ENCODE results near the gene TBCC.
"Not testable (repeated sequence)": the region's sequence is repeated elsewhere in the genome, so short reads cannot be mapped to it uniquely, and the experiment has no call there.

TBCC gene

DNA sequence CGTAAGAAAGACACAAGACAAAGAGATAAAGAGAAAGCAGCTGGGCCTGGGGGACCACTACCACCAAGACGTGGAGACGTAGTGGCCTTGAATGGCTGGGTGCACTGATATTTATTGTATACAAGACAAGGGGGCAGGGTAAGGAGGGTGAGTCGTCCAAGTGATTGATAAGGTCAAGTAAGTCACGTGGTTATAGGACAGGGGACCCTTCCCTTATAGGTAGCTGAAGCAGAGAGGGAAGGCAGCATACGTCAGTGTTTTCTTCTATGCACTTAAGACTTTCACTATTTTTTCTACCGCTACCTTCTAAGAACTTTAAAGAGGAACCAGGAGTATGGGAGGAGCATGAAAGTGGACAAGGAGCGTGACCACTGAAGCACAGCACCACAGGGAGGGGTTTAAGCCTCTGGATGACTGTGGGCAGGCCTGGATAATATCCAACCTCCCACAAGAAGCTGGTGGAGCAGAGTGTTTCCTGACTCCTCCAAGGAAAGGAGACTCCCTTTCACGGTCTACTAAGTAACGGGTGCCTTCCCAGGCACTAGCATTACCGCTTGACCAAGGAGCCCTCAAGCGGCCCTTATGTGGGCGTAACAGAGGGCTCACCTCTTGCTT, 11.9 kb downstream of the TBCC start:
- DNase-seq (ENCODE audit: low read depth in 1 of 2, low spot score in 1 of 2), result not testable (repeated sequence)

DNA sequence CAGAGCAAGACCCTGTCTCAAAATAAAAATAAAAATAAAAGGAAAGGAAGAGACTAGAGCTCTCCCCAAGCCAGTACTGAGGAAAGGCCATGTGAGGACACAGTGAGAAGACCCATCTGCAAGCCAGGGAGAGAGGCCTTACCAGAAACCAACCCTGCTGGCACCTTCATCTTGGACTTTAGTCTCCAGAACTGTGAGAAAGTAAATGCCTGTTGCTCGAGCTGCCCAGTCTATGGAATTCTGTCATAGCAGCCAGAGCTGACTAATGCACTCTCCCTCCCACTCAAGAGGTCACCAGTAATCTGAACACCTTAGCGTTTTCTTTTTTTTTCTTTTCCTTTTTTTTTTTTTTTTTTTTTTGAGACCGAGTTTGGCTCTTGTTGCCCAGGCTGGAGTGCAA, 16.2 kb downstream of the TBCC start:
- DNase-seq (ENCODE audit: low read depth in 1 of 2, low spot score in 1 of 2), result no peak

GRCh38 chr6:42727627-42728026, 18.3 kb downstream of the TBCC start:
- DNase-seq (ENCODE audit: low read depth in 1 of 2, low spot score in 1 of 2), result no peak

DNA sequence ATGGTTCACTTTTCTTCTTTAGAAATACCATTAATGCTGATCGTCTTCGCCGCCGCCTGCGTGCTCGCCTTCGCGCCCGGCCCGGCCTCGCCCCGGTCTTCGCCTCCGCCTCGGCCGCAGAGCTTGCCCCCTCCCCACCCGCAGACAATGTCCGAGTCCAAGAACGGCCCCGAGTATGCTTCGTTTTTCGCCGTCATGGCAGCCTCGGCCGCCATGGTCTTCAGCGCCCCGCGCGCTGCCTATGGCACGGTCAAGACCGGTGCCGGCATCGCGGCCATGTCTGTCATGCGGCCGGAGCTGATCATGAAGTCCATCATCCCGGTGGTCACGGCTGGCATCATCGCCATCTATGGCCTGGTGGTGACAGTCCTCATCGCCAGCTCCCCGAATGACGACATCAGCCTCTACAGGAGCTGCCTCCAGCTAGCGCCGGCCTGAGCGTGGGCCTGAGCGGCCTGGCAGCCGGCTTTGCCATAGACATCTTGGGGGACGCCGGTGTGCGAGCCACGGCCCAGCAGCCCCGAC, 18.8 kb downstream of the TBCC start:
- no peak for DNase-seq (ENCODE audit: low read depth in 1 of 2, low spot score in 1 of 2)

GRCh38 chr6:42726485-42727086, 19.3 kb downstream of the TBCC start:
- DNase-seq (ENCODE audit: low read depth in 1 of 2, low spot score in 1 of 2), result peak; percentile 31 to 49

GRCh38 chr6:42726026-42726425, 19.9 kb downstream of the TBCC start:
- no peak for DNase-seq (ENCODE audit: low read depth in 1 of 2, low spot score in 1 of 2)

GRCh38 chr6:42724825-42725224, 21.1 kb downstream of the TBCC start:
- DNase-seq (ENCODE audit: low read depth in 1 of 2, low spot score in 1 of 2), result no peak

- DNase-seq (ENCODE audit: low read depth in 1 of 2, low spot score in 1 of 2), result no peak
Observed at GRCh38 chr6:42722497-42722896, 23.4 kb downstream of the TBCC start, which contains the start of gene PRPH2. Gene PRPH2 (minus strand): TSS chr6:42722597. CDS start chr6:42722334, 263 bp downstream.

DNA sequence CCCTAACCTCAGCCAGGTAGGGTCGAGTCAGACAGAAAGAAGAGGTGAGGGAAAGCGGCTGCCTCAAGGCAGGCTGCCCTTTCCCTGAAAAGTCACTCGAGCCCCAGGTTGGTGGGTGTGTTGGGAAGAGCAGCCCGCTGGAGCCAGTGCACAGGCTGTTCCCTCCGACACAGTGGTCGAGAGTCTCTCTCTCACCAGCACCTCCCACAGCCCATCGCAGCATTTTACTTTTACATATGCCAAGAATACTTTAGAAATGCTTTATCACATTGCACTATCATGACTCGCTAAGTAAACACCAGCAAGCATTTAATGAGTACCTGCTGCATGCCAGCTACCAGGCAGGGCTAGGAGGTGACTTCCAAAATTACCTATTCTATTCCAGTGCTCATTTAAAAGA, 25.2 kb downstream of the TBCC start:
- no peak for DNase-seq (ENCODE audit: low read depth in 1 of 2, low spot score in 1 of 2)

- no peak for DNase-seq (ENCODE audit: low read depth in 1 of 2, low spot score in 1 of 2)
Observed at GRCh38 chr6:42715871-42716270, 30.0 kb downstream of the TBCC start.

GRCh38 chr6:42714098-42714761, 31.7 kb downstream of the TBCC start:
- DNase-seq (ENCODE audit: low read depth in 1 of 2, low spot score in 1 of 2), result no peak

DNA sequence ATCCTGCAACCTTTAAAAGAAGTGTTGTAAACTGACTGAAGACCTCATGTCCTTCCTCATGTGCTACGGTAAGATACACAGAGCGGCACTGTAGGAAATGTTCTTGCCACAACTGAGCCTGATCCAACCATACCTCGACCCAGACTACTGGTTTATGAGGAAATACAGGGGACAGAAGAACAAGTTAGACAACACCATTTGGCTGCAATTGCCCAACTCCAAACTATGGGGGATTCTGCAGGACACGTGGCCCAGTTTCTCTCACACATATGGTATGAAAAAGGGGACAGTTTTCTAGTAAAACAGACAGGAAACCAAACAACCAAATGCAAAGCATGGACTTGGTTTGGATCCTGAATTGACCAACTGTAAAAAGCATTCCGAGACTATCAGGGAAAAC, 34.0 kb downstream of the TBCC start:
- DNase-seq (ENCODE audit: low read depth in 1 of 2, low spot score in 1 of 2), result no peak

DNA sequence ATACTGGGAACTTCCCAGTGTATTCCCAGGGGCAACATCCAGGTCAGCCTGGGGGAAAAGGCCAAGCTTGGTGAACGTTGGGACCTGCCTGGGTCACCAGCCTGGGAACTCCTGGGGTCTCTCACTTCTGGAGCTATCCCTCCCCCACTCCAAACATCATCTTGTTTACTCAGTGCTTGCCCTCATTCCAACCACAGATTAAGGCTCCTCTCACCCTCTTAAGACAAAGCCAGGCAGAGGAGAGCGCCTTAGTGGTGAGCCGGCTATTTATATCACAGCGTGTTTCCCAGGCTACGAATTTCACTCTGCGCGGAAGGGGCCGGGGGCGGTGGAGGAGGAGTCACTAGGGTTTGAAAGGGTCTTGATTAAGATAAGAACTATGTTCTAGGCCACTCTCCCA, 35.6 kb downstream of the TBCC start:
- no peak for DNase-seq (ENCODE audit: low read depth in 1 of 2, low spot score in 1 of 2)

GRCh38 chr6:42709871-42710270, 36.0 kb downstream of the TBCC start:
- no peak for DNase-seq (ENCODE audit: low read depth in 1 of 2, low spot score in 1 of 2)

DNA sequence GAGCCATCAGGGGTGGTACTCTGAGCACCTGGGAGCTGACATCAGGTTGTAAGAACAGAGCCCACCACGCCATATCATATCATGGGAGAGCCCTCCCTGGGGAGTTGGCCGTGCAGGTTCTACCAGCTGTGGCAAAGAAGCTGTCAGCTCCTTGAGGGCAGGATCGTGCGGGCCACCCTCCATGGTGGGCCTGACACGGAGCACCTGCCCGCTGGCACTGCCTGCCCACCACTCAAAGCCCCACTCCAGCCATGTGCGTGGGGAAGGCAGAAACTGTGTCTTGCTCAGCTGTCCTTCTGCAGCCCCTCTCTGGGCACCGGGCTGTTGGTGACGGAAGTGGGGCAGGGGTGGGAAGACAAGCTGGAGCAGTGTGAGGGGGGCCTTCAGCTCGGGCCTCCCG, 37.8 kb downstream of the TBCC start:
- no peak for DNase-seq (ENCODE audit: low read depth in 1 of 2, low spot score in 1 of 2)

- no peak for DNase-seq (ENCODE audit: low read depth in 1 of 2, low spot score in 1 of 2)
Observed at GRCh38 chr6:42707595-42707994, 38.3 kb downstream of the TBCC start.

DNA sequence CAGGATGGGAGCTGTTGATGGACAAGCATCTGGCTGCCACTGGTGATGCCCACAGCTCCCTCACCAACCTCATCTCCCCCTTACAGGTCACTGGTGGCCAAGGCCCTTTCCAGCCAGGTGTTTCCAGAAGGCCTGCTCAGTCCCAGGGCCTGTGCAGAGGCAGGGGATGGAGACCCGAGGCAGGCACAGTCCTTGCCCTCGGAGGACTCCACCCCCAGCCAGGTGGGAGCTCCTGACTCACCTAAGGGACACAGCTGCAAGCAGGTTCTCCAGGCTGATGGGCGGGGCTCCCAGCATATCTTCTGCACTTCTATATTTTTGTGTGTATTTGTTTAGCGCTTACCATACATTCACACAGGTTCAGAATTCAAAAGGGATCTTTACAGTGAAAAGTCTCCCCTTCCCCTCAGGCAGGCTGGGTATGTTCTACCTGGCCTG, 40.9 kb downstream of the TBCC start:
- DNase-seq (ENCODE audit: low read depth in 1 of 2, low spot score in 1 of 2), result no peak

DNA sequence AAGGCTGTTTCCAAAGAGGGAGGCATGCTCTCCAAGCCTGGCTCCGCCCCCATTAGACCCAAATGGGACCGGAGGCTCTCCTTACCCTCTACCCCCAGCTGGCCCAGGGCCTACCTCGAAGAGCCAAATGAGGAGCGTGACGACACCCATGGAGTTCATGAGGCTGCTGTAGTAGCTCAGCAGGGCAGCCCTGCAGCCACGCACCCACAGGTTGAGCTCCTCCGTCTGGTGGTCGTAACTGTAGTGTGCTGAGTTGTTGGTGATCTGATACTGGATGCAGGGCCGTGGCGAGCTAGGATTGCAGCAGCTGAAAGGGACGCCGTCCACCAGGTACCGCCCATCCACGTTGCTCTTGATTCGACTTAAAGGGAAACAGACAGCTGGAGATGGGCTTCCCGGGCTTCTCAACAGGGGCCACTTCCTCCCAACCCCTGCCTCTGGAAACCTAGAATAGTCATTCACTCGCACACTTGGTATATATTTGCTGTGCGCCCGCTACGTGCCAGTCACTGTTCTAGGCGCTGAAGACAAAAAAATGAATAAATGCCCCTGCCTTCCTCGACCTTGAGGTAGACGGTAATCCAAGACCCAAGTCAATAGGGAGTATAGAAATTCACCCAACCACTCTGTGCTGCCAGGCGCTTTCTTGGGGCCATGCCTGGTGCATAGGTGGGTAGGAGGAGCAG, 41.5 kb downstream of the TBCC start:
- DNase-seq (ENCODE audit: low read depth in 1 of 2, low spot score in 1 of 2), result no peak

GRCh38 chr6:42702786-42703185, 43.1 kb downstream of the TBCC start:
- DNase-seq (ENCODE audit: low read depth in 1 of 2, low spot score in 1 of 2), result not testable (repeated sequence)

- DNase-seq (ENCODE audit: low read depth in 1 of 2, low spot score in 1 of 2), result no peak
Observed at GRCh38 chr6:42702200-42702599, 43.7 kb downstream of the TBCC start.

DNA sequence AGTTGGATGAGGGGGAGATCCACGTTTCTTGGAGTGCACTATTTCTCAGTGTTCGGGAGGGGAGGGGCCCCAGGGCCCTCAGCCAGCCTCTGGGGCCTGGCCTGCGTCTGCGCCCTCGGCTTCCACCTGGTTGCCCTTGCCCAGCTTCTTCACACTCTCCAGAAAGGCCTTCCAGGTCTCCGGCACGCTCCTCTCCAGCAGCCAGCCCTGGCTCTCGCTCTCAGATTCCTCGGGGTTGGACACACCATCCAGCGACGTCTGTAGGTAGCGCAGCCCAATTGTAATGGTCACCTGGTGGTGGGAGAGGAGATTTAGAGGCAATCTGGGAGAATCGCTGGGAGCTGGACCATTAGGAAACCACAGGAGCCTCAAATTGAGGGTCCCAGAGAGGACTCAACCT, 47.7 kb downstream of the TBCC start:
- no peak for DNase-seq (ENCODE audit: low read depth in 1 of 2, low spot score in 1 of 2)

- DNase-seq (ENCODE audit: low read depth in 1 of 2, low spot score in 1 of 2), result no peak
Observed at GRCh38 chr6:42697268-42697655, 48.6 kb downstream of the TBCC start.
